GM21367 (cell line): ENCODE measurements around the gene PKNOX2.

ENCODE experiments used
- ATAC-seq: cut with Tn5 transposase; IDR thresholded peaks from one replicate; pipeline ENCODE4 v1.9.1; 2021; ENCODE audit not compliant: unreplicated experiment

The PKNOX2 gene

DNA sequence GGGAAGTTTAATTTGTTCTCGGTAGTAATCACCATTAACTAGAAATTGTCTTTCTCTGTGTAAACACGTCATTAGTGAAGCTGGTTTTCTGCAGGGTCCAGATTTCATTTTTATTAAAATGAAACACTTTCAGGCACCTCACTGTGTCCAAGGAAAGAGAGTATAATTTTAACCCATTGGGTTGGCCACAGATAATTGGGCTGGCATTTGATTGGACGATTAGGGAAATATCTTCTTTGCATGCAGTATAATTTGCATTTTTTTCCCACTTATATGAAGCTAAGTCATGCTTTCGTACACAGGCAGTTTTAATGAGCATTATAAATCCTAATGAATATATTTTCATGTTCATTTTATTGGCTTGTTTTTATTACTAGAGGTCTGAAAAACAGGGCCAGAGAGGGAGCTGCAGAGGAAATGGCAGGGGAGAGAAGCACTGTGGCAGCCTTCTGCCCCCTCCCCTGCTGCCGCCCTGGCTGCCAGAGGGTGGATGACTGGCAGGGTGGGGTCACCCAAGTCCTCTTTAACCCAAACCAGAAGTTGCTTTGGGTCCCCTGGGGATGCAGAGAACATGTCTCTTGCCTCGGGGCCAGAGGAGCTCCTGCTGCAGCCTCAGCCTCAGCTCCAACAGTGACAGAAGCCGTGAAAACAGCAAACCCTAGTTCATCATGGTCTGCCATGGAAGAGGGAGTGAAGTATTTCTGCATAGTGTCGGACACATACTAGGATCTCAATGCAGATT, 93.9 kb downstream of the PKNOX2 start:
- ATAC-seq, result no peak

- ATAC-seq, result no peak
These were observed 97.0 kb downstream of the PKNOX2 start for GRCh38 chr11:125261588-125261987.

DNA sequence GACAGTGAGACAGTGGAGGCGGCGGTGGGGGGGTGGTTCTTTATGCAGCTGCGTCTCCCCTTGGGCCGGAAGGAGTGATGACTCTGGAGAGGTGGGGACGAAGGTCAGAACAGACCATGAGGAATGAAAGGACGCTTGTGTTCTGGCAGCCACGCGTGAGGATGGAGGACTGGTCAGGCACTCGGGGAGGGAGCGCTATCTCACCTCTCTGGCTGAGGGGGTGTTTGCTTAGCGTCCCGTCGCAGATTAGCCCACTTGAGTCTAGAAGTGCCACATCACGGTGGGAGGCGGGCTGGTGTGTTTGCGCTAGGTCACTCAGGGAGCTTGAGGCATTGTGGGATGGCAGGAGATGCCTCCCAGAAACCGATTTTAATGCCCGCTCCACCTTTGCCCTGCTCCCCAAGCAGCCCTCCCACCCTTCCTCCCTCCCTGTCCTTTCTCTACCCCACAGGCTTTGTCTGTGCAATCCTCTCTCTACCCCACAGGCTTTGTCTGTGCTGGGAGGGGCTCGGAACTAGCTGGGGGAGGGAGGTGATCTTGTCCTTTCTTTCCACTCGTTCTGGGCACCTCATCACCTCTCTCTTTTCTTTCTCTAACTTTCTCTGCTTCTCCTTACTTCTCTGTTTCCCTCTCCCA, 97.8 kb downstream of the PKNOX2 start:
- ATAC-seq, result no peak

DNA sequence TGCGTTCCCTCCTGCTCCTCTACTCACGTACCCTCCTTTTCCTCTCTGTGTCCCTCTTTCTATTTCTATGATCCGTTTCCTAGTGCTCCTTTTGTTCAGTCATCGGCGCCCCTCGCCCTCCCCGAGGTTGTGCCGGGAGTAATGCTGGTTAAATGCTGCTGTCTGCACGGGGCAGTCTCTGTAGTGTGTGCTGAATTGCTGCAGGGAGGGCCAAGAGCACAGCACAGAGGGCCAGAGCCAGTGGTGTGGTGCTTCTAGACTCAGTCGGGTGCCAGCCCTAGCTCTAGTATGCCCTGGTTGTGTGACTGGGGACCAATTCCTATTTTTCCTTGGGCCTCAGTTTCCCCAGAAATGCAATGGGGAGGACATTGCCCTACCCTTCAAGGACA, 98.3 kb downstream of the PKNOX2 start:
- no peak for ATAC-seq

- ATAC-seq, result no peak
These were observed 98.8 kb downstream of the PKNOX2 start for GRCh38 chr11:125263268-125263790.

DNA sequence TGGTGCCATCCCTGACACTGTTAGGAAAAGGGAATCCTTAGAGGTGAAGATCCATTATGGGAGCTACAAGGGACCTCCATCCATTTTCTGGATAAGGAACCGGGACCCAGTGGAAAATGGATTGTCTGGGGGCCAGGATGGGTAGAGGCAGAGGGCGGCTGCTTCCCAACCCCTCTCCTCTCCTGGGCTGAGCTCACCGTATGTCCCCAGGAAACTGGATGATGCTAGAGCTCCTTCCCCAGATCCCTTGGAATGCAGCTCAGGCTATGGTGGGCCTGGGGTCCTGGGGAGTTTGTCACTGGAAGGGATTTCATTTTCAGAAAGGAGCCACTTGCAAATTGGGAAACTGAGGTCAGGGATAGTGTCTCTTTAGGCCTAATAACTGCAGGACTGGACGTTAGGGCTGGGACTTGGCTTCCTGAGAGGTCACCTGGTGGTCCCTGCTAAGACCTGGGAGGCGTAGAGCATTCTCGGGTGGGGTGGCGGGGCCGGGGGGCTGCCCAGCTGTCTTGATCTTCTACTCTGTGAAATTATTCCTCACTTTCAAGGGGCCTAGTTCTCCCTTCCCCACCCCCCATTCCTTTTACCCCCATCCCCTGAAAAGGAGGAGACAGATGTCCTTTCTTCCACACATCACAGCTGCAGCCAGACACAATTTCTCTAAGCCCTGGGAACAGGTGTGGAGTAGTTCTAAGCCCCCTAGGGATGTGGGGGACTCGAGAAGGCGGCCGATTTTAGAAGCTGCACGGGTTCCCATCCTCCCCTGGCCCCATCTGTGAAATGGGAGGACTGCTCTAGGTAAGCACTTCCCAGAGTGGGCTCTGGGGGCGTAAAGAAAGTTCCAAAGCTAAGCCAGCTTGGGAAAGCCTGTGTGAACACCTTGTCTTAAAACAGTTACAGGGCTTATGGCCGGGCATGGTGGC, 99.8 kb downstream of the PKNOX2 start:
- no peak for ATAC-seq

GRCh38 chr11:125267548-125267947, 103.0 kb downstream of the PKNOX2 start:
- ATAC-seq, result no peak

GRCh38 chr11:125268611-125269010, 104.1 kb downstream of the PKNOX2 start:
- ATAC-seq, result no peak

GRCh38 chr11:125270106-125270505, 105.6 kb downstream of the PKNOX2 start:
- ATAC-seq, result no peak

DNA sequence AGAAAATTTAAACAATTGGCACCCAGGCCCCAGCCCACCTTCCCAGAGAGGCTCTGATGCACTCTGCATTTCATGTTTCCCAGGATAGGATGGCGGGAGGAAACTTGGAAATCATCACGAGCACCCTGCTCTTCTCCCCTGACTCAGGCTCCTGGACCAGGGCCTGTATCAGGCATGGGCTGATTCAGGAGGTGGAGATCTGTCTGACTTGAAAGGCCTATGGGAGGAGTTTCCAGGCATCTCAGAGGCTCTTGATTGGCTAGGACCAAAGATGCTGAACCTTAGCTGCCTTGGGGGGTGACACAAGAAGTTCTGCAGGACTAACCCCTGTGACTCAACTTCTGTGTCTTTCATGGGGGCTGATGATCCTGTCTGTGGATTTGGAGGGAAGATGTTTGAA, 106.2 kb downstream of the PKNOX2 start:
- ATAC-seq, result no peak

DNA sequence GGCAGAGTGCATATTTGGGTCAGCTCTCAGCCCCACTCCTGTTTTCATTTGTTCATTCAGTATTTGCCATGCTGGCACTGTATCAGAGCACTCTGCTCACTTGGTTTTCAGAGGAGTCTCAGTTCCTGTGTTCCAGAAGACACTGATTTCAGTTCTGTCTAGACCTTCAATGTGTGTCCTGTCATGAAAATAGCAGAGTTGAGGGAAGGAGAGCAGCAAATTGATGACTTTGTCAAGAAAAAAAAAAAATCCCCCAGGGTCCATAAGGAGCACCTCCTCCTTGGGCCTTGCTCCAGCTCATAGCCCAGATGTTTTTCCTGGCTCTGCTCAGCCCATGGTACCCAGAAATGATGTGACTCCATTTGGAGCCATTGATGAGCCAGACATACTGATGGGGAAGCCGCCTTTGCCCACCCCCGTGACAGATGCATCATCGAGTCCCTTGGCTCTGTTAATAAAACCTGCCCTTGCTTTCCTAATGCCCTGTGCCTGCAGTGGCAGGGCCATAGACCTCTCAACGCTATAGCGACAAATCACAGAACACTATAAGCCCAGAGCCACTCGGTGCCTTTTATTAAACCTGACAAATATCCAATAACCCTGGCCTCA, 107.0 kb downstream of the PKNOX2 start:
- no peak for ATAC-seq

DNA sequence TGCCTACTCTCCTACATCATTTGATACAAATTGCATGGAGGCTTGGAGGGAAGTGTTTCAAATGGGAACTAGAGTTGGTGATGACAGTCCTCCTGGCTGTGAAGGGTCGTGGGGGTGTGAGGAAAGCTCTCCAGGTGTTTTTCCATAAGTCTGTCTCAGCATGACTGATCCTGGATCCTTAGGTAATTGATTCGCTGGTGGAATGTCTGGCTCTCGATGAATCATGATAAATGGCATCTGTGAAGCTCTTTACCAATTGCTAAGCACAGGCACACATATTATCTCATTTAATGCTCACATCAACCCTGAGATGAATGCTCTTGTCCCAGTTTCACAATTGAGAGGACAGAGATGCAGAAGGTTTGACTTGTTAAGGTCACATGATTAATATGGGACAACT, 107.5 kb downstream of the PKNOX2 start:
- no peak for ATAC-seq

- no peak for ATAC-seq
These were observed 108.3 kb downstream of the PKNOX2 start for GRCh38 chr11:125272821-125273220.

GRCh38 chr11:125273519-125274000, 109.0 kb downstream of the PKNOX2 start:
- ATAC-seq, result no peak

- ATAC-seq, result no peak
These were observed 109.8 kb downstream of the PKNOX2 start for GRCh38 chr11:125274309-125274708.

- no peak for ATAC-seq
These were observed 110.2 kb downstream of the PKNOX2 start for GRCh38 chr11:125274774-125275173.

DNA sequence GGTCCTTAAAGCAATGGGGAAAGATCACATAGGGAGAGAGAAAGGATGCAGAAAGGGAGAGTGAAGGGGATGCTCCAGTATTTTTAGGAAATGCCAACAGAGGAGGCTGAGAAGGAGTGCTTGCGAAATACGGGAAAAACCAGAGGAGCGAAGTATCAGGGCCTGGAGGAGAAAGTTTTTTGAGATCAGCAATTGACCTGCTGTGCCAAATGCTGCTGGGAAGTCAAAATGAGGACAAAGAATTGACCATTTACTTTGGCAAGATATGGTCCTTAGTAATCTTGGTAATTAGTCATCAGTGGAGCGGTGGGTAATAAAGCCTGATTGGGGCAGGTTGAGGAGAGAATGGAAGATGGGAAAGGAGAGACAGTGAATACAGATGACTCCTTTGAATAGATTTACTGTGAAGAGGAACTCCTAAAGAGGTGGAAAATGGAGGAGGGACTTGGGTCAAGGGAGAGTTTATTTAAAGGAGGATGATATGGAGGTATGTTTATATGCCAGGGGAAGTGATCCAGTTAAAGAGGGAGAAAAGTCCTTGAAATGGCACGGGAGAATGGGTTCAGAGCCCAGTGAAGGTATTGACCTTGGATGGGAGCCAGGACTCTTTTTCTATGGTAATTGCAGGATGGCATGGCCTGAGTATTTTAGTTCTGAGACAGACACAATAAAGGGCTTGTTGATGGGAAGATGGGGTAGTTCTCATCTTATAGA, 111.5 kb downstream of the PKNOX2 start:
- no peak for ATAC-seq

DNA sequence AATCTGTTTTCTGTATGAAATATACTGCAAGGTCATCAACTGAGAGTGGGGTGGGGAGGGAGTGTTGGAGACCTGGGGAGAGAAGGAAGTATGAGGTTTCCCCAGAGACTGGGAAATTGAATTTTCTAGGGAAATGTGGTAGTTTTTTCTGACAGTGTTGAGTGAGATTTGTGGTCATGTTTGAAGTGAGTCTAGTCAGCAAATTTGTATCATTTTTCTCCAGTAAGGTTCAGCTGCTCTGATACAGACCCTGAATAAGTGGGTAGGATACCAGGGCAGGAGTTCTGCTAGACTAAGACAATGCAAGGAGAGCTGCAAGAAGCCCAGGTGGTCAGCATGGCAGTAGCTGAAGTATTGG, 112.0 kb downstream of the PKNOX2 start:
- ATAC-seq, result no peak

- no peak for ATAC-seq
These were observed 115.3 kb downstream of the PKNOX2 start for GRCh38 chr11:125279676-125280418.

DNA sequence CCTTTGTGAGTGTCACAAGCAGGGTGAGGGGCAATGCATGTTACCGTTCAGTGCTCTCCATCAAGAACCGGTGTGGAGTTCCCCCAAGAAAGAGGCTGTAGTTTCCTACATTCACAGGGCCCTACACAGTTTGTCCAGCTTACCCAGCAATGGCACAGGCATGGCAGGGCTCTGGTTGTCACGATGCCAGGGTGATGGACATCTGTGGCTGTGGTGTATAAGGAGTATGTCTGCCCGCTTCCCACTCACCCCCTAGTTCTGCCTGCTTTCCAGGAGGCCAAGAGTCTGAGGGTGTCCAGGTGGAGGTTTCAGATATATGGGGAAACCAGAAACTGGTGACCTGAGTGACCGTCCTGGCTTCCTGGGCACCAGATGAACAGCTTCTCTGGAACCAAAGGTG, 116.1 kb downstream of the PKNOX2 start:
- no peak for ATAC-seq
